Panc1 (cell line): ENCODE results near the gene SIGLECL1.

ENCODE experiments used
- SIN3A ChIP-seq: IDR thresholded peaks from 2 replicates; pipeline ENCODE4 v1.6.1; 2012; ENCODE audit warnings: low read depth, mild to moderate bottlenecking, low read length, moderate library complexity, borderline replicate concordance; ENCODE audit not compliant: insufficient read depth
- TF ChIP-seq, protein P1 (sequence below): fragments of 450-650 bp; IDR thresholded peaks from 2 replicates; pipeline ENCODE4 v1.5.1; 2017; ENCODE audit warnings: mild to moderate bottlenecking

DNA sequence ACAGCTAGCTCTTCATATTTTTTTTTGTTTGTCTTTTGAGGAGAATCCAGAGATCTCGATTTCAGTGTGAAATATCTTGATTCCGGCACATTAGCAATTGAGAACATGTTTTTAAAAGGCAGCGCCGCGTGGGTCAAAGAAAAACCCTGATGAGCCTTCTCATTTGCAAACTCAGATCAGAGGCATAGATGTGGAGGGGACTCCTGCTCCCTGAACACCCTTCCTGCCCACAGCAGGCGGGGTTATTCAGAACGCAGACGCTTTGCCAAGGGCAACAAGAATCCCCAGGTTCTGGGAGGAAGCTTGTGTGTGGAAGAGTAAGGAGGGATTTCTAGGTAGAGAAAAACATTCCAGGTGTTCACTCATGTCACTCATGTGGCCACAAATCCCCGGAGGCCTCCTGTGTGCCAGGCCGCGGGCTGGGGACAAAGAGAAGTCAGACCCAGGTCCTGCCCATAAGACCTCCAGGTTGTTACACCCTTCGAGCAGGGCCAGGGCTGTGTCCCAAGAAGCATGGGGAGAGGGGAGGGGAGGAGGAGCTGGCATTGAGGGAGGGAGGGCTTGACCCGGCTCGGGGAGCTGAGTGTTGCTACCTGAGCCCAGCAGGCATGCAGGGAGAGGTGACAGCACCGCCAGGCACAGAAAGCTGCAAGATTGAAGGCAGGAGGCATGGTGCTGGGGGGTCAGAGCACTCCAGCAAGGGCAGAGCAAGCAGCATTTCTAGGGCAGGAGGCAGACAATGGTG is 44.7 kb downstream of the SIGLECL1 start:
- TF ChIP-seq, protein P1, sequence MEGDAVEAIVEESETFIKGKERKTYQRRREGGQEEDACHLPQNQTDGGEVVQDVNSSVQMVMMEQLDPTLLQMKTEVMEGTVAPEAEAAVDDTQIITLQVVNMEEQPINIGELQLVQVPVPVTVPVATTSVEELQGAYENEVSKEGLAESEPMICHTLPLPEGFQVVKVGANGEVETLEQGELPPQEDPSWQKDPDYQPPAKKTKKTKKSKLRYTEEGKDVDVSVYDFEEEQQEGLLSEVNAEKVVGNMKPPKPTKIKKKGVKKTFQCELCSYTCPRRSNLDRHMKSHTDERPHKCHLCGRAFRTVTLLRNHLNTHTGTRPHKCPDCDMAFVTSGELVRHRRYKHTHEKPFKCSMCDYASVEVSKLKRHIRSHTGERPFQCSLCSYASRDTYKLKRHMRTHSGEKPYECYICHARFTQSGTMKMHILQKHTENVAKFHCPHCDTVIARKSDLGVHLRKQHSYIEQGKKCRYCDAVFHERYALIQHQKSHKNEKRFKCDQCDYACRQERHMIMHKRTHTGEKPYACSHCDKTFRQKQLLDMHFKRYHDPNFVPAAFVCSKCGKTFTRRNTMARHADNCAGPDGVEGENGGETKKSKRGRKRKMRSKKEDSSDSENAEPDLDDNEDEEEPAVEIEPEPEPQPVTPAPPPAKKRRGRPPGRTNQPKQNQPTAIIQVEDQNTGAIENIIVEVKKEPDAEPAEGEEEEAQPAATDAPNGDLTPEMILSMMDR = no peak
- no peak for TF ChIP-seq SIN3A
